ENCODE measurements around the gene MIA3.

DNA sequence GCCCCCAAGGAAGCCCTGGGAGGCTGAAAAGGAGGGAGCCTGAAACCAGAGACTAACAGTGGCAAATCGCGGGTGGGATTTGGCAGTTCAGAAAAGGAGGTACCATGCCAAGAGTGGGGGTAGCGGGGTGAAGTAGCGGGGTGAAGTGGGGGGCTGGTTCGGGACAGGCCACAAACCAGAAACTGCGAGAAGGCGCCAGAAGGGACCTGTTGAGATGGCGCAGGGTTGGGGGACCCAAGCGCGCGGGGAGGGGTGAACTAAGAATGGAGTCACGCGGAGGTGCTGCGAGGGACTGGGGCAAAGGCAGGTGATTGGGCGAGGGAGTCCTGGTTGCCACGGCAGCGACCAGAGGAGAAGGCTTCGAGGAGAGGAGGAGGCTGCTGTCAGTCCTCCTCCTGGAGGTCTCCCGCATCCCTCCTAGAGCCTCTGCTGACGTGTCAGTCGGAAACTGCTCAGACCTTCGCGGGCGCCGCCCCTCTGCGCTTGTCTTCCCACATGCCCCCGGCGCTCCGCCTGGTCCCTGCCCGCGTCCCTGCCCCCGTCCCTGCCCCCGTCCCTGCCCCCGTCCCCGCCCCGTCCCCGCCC lies 438 bp upstream of the MIA3 start:
- no peak for TF ChIP-seq CTCF (IDR thresholded peaks at IDR 0.05; ENCODE audit: poor library complexity, severe bottlenecking)
- TF ChIP-seq TAF1 (IDR thresholded peaks at IDR 0.05; ENCODE audit: low read depth) = no peak

All from neural cell (in vitro differentiated cells).